ENCODE results near the gene COLEC12.

- TF ChIP-seq EZH2 (IDR thresholded peaks at IDR 0.05) (no peak), REST (IDR thresholded peaks at IDR 0.05; ENCODE audit: low read depth) (no peak), POLR2A (IDR thresholded peaks at IDR 0.05; ENCODE audit: borderline replicate concordance, extremely low read depth, insufficient read depth, insufficient read length) (no peak), POLR2AphosphoS5 (IDR thresholded peaks at IDR 0.05; ENCODE audit: low read depth, low read length) (no peak), ELF1 (IDR thresholded peaks at IDR 0.05; ENCODE audit: borderline replicate concordance, low read depth) (no peak), YY1 (IDR thresholded peaks at IDR 0.05; ENCODE audit: extremely low read depth, insufficient replicate concordance, low read depth, low read length) (no peak), MAX (IDR thresholded peaks at IDR 0.05) (no peak), RAD21 (IDR thresholded peaks at IDR 0.05; ENCODE audit: low read depth) (no peak), EGR1 (IDR thresholded peaks at IDR 0.05; ENCODE audit: low read depth) (no peak), SIN3A (IDR thresholded peaks at IDR 0.05; ENCODE audit: low read depth) (no peak)
- TF ChIP-seq, protein P1, sequence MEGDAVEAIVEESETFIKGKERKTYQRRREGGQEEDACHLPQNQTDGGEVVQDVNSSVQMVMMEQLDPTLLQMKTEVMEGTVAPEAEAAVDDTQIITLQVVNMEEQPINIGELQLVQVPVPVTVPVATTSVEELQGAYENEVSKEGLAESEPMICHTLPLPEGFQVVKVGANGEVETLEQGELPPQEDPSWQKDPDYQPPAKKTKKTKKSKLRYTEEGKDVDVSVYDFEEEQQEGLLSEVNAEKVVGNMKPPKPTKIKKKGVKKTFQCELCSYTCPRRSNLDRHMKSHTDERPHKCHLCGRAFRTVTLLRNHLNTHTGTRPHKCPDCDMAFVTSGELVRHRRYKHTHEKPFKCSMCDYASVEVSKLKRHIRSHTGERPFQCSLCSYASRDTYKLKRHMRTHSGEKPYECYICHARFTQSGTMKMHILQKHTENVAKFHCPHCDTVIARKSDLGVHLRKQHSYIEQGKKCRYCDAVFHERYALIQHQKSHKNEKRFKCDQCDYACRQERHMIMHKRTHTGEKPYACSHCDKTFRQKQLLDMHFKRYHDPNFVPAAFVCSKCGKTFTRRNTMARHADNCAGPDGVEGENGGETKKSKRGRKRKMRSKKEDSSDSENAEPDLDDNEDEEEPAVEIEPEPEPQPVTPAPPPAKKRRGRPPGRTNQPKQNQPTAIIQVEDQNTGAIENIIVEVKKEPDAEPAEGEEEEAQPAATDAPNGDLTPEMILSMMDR (IDR thresholded peaks at IDR 0.05 in 2 of 3, conservative IDR thresholded peaks at IDR 0.05 in 1 of 3; ENCODE audit: borderline replicate concordance in 1 of 3, insufficient read depth in 1 of 3, low read depth in 2 of 3, low read length in 2 of 3) = no peak
- TF ChIP-seq, protein P2, sequence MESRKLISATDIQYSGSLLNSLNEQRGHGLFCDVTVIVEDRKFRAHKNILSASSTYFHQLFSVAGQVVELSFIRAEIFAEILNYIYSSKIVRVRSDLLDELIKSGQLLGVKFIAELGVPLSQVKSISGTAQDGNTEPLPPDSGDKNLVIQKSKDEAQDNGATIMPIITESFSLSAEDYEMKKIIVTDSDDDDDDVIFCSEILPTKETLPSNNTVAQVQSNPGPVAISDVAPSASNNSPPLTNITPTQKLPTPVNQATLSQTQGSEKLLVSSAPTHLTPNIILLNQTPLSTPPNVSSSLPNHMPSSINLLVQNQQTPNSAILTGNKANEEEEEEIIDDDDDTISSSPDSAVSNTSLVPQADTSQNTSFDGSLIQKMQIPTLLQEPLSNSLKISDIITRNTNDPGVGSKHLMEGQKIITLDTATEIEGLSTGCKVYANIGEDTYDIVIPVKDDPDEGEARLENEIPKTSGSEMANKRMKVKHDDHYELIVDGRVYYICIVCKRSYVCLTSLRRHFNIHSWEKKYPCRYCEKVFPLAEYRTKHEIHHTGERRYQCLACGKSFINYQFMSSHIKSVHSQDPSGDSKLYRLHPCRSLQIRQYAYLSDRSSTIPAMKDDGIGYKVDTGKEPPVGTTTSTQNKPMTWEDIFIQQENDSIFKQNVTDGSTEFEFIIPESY (IDR thresholded peaks at IDR 0.05; ENCODE audit: extremely low read depth, insufficient replicate concordance, low read length) = no peak
Measured at GRCh38 chr18:506264-506663, 5.8 kb upstream of the COLEC12 start.

Measured in HCT116 (cell line).